ENCODE data around the gene DLEC1. TPM values are rescaled to one million over a fixed set of nuclear protein-coding genes. Genes with fewer than 3 reads are reported as not detected.

The DLEC1 gene
- polyA plus RNA-seq, 3 donors = 0.22 to 0.71 (median 0.34) TPM

GRCh38 chr3:38016410-38016809, 22.6 kb upstream of the DLEC1 start:
- WGBS, 3 donors = 98 to 99% (median 98%) methylated on average over 13 of the region's 13 CpGs
- H3K27ac ChIP-seq (ENCODE audit: low read depth, low read length) = no peak overlapping the region

- no peak overlapping the region for H3K27ac ChIP-seq (ENCODE audit: low read depth, low read length)
- 78 to 86% (median 80%) methylated on average over 6 of the region's 6 CpGs for WGBS, 3 donors
Observed at GRCh38 chr3:38016847-38017444, 22.1 kb upstream of the DLEC1 start.

DNA sequence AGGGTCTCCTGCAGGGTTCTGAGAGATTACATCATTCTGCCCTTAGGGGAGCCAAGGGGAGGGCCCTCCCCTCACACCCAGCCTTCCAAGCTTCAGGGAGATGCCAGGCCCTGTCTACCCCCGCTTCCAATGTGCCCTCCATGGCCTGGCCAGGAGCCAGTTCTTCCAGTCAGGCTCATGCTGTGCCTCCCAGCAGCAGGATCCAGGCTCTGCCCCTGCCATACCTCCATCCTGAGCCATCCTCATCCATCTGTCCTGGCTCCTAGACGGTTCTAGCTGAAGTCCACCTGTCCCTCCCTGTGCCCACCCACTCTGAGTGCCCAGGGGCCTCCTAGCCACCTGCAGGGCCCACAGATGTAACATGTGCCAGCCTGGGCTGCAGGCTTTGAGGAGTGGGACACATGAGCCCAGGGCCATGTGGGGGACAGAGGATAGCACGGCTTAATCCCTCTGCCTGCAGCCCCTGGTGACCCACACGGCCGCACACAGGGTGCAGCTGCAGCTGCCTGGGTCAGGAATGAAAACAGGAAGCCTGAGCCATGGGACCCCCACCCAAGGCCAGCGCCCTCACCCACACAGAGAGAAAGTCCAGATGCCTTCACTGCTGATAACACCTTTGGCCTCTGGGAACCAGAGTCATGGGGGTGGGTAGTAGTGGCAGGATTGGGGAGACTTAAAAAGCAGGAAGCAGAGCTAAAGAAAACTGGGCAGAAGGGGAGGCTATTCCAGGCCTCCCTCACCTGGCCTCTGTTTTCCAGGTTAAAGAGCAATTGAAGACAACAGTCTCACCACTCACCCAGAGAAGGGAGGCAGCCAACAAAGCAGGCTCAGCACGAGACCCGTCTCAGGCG, 21.3 kb upstream of the DLEC1 start:
- 83 to 92% (median 89%) methylated on average over 9 of the region's 9 CpGs for WGBS, 3 donors
- H3K27ac ChIP-seq (ENCODE audit: low read depth, low read length) = no peak overlapping the region

- no peak overlapping the region for H3K27ac ChIP-seq (ENCODE audit: low read depth, low read length)
- WGBS, 3 donors = 84 to 91% (median 91%) methylated on average over 13 of the region's 13 CpGs
Observed at GRCh38 chr3:38018296-38019266, 20.4 kb upstream of the DLEC1 start.

- H3K27ac ChIP-seq (ENCODE audit: low read depth, low read length) = no peak overlapping the region
- 61 to 89% (median 89%) methylated on average over 10 of the region's 10 CpGs for WGBS, 3 donors
Observed at GRCh38 chr3:38019658-38020341, 19.2 kb upstream of the DLEC1 start.

DNA sequence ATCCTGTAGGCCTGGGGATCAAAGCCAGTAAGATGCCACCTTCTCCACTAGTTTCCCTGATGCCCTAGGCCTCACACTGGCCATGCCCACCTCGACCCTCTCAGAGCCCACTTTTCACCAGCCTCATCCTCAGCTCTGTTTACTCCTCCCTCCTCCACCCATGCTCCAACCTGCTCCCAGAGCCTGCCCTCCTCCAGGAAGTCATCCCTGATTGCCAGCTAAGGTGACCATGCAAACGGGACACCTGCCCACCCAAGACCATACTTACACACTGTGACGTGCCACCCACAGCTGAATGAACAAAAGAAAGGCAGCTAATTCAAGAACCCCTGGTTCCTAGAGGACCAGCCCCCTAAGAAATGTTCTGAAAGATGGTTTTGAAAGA, 18.7 kb upstream of the DLEC1 start:
- 78 to 87% (median 86%) methylated on average over 3 of the region's 3 CpGs for WGBS, 3 donors
- H3K27ac ChIP-seq (ENCODE audit: low read depth, low read length) = no peak overlapping the region

DNA sequence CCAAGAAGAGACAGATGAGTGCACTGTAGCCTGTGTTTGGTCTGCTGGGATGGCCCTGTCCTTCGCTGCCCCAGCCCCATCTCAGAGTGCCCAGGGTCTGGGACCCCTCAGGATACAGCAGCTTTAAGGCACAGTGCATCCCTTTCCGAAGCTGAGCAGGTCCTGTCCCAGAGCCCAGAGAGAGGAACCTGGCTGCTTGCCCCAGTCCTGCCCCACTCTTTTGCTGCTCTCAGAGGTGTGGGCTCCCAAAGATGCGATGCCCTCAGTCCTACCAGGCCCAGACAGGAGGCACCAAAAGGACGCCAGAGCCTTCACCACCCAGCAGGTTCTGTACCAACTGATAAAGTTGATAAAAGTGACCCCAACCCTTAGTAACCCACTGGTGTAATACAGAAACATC, 17.8 kb upstream of the DLEC1 start:
- 85 to 96% (median 95%) methylated on average over 4 of the region's 4 CpGs for WGBS, 3 donors
- H3K27ac ChIP-seq (ENCODE audit: low read depth, low read length) = no peak overlapping the region

DNA sequence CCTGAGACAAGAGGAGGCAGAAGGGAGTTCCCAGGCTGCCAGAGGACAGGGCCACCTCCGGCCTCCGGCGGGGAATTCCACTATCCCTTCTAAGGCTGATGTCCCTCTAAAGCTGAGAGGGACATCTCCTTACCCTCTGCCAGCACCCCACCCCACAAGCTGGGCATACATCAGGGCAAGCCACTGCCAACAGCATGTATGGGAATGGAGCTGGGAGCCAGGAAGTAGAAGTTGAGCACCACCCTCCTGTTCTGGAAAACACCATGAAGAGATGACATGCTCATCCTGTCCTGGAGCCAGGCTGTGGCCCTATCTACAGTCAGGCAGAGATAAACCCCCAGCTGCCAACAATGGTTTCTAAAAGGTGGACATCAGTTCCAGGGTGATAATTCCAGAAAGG, 16.7 kb upstream of the DLEC1 start:
- 56 to 75% (median 60%) methylated on average over 3 of the region's 3 CpGs for WGBS, 3 donors
- H3K27ac ChIP-seq (ENCODE audit: low read depth, low read length) = no peak overlapping the region

GRCh38 chr3:38022896-38023709, 15.9 kb upstream of the DLEC1 start:
- WGBS, 3 donors = 83 to 88% (median 83%) methylated on average over 6 of the region's 6 CpGs

GRCh38 chr3:38026856-38027255, 12.2 kb upstream of the DLEC1 start:
- H3K27ac ChIP-seq (ENCODE audit: low read depth, low read length) = no peak overlapping the region
- 68 to 85% (median 75%) methylated on average over 4 of the region's 4 CpGs for WGBS, 3 donors

More at GRCh38 chr3:38022896-38023709, 15.9 kb upstream of the DLEC1 start:
- no peak overlapping the region for H3K27ac ChIP-seq (ENCODE audit: low read depth, low read length)

DNA sequence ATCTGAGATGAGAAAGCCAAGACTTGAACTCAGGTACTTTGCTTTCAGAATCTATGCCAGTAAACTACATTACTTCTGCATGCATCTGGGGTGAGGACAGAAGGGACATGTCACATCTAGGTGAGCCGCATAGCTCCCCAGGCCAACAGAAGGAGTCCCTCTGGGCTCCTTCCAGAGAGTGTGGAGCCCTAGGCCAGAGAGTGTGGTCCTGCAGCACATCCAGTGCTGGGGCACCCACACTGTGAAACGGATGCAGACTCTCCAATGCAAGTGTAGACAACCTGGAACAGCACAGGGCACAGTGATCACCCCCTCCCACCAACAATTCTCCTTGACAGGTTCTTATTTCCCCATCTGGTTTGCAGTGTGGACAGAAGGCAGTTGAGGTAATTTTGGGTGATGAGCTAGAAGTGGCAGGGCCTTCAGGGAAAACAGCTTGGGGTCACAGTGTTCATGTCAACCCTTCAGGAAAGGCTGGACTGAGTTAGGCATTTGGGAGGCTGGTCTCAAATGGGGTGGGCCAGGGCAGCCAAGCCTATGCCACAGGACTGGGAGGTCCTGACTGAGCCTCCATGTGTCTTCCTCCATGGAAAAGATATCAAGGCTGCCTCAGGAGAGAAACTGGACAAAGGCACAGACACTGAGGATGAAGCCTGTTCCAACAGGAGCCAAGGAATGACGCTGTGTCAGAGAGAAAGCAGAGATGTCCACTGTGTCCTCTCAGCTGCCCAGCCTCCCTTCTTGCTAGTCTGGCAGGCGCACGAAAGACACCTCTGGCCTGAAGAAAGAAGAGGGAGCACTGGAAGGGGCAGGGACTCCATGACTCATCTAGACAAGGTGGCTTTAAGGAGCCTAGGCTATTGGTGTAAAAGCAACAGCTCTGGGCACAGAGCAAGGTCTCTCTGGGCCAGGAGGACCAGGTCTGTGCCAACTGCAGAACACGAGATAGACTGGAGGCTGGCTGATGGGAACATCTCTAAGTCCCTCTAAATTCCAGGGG, 11.2 kb upstream of the DLEC1 start:
- 87 to 90% (median 89%) methylated on average over 6 of the region's 6 CpGs for WGBS, 3 donors
- no peak overlapping the region for H3K27ac ChIP-seq (ENCODE audit: low read depth, low read length)

DNA sequence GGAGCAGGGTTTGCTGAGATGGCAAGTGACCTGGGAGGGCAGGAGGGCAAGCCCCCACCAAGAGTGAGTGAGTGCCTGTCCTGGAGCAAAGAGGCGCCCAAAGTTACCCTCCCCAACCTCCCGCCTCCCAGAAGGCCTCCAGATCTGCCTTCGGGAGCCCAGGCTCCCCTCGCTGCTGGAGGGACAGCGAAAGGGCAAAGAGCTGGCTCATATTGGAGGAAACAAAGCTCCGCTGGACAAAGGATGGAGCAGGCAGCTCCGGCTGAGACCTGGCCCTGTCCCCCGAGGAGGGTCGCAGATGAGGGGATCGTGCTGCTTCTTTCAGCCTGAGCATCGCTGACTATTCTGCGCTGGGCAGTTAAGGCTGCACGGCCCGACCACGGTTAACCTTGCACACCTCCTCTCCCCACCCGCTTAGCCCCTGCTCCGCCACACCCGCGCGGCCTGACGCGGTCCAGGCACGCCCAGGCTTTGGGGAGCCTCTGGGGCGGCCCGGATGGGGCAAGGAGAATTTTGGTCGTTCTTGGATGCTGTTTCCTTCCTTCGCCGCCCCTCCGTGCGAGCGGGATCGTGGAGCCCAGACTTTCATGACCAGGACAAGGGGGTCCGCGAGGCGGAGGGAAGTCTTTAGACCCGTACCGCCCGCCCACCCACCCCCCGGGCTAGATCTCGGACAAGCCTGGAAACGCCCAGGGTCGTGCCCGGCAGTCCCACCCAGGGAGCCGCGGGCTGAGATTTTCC, 10.2 kb upstream of the DLEC1 start:
- no peak overlapping the region for H3K27ac ChIP-seq (ENCODE audit: low read depth, low read length)
- 20 to 36% (median 21%) methylated on average over 42 to 45 of the region's 45 CpGs for WGBS, 3 donors

GRCh38 chr3:38029400-38030125, 9.4 kb upstream of the DLEC1 start, which contains the start of gene PLCD1:
PLCD1 (minus strand) TSS chr3:38029642; CDS start chr3:38029539, 103 bp downstream.
- H3K27ac ChIP-seq (ENCODE audit: low read depth, low read length) = no peak within 1 kb of the TSS
- WGBS, 3 donors = 1 to 2% (median 1%) methylated on average over 48 to 75 of the region's 75 CpGs

DNA sequence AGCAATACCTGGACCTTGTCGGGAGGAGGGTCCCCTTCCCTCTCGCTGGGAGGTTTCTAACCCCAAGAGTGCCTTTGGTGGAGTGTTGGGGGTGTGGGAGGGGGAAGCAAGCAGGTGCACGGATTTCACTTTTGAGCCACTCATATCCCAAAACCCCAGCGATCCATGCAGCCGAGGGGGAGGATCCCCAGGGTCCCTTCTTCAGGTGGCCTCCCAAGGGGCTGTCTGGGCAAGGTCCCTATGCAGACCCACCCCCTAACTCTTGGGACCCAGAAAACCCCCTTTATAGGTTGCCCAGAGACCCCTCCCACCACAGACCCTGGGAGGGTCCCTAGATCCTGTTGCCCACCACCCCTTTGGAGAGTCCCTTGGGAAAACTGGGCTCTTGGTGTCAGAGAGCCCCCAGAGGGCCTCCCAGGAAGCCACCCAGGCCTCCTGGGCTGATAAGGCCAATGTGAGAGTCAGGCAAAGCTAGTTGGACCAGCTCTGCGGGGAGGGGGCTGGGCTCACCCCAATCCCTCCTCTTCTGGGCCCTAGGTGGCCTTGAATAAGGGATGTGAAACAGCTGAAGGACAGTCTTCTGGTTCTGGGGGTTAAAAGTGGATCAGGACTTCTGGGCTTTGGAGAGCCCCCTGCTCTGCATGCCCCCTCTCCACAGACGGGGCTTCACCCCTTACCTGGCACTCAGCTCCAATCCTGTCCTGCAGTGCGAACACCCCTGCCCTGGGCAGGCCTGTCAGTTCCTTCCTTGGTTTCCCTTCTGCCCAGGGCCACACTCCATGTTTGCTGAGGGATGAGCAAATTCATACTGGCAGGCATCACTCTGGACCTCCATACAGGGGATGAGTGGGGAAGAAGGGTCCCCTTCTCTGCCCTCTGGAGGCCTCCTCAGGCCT, 8.6 kb upstream of the DLEC1 start:
- 41 to 56% (median 45%) methylated on average over 8 of the region's 8 CpGs for WGBS, 3 donors

More for the DNA sequence above, 8.6 kb upstream of the DLEC1 start:
- H3K27ac ChIP-seq (ENCODE audit: low read depth, low read length) = no peak overlapping the region
